Prostate gland (tissue), 2 donors: Measurements from ENCODE around the gene MUC21.

Experiments
- POLR2AphosphoS5 ChIP-seq: sonication (generic); formaldehyde crosslinking; IDR thresholded peaks from one replicate; pipeline ENCODE4 v1.6.1; 2017; ENCODE audit warnings: antibody characterized with exemption
- TF ChIP-seq, protein P1 (sequence below), 4 experiments: fragments of 200-600 bp in 2 of 4; fragments of 450-650 bp in 2 of 4; sonication (generic) in 2 of 4; IDR thresholded peaks; 1 replicate in 3 of 4; 2 replicates in 1 of 4; pipeline ENCODE4 v1.5.1; 2016 to 2019; ENCODE audit warnings: antibody characterized with exemption in 4 of 4, mild to moderate bottlenecking in 2 of 4, moderate library complexity in 2 of 4

- TF ChIP-seq POLR2AphosphoS5, result no peak
- TF ChIP-seq, protein P1, sequence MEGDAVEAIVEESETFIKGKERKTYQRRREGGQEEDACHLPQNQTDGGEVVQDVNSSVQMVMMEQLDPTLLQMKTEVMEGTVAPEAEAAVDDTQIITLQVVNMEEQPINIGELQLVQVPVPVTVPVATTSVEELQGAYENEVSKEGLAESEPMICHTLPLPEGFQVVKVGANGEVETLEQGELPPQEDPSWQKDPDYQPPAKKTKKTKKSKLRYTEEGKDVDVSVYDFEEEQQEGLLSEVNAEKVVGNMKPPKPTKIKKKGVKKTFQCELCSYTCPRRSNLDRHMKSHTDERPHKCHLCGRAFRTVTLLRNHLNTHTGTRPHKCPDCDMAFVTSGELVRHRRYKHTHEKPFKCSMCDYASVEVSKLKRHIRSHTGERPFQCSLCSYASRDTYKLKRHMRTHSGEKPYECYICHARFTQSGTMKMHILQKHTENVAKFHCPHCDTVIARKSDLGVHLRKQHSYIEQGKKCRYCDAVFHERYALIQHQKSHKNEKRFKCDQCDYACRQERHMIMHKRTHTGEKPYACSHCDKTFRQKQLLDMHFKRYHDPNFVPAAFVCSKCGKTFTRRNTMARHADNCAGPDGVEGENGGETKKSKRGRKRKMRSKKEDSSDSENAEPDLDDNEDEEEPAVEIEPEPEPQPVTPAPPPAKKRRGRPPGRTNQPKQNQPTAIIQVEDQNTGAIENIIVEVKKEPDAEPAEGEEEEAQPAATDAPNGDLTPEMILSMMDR (IDR thresholded peaks at IDR 0.05), result no peak
These were observed 12.6 kb upstream of the MUC21 start for GRCh38 chr6:30970946-30971345.
